SK-N-MC (cell line): Measurements from ENCODE around the gene STK33.
"Not testable (repeated sequence)": the region's sequence is repeated elsewhere in the genome, so short reads cannot be mapped to it uniquely, and the experiment has no call there.

ENCODE experiments used
- EZH2 ChIP-seq: fragments of 200-600 bp; sonication (generic); IDR thresholded peaks from one replicate; pipeline ENCODE4 v1.6.1; 2017; ENCODE audit warnings: antibody characterized with exemption
- POLR2AphosphoS5 ChIP-seq: IDR thresholded peaks from 2 replicates; pipeline ENCODE4 v1.6.1; 2012; ENCODE audit warnings: mild to moderate bottlenecking, low read depth, low read length, borderline replicate concordance

DNA sequence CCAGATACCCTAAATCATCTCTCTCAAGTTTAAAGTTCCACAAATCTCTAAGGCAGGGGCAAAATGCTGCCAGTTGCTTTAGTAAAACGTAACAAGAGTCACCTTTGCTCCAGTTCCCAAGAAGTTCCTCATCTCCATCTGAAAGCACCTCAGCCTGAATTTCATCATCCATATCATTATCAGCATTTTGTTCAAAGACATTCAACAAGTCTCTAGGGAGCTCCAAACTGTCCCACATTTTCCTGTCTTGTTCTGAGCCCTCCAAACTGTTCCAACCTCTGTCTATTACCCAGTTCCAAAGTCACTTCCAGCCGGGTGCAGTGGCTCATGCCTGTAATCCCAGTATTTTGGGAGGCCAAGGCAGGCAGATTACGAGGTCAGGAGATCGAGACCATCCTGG is 126.7 kb downstream of the STK33 start:
- not testable (repeated sequence) for TF ChIP-seq EZH2, POLR2AphosphoS5
